ENCODE measurements around the gene HMMR. TPM values are rescaled to one million over a fixed set of nuclear protein-coding genes. Genes with fewer than 3 reads are reported as not detected.
A peak's percentile ranks its signal among the peaks of the same experiment; 100 is the strongest.

The HMMR gene
- total RNA-seq, 4 donors from 2014 or later, result 2.6 to 4.3 (median 3.0) TPM

GRCh38 chr5:163459462-163459818, 992 bp upstream of the HMMR start:
- DNase-seq (ENCODE audit: low spot score in 2 of 2), result no peak
- intact Hi-C loops (cut with DNase I; ENCODE audit: low total_unique reads), result no loop called here
- H3K4me3 ChIP-seq (ENCODE audit: low read depth, poor library complexity, severe bottlenecking), result peak overlapping the region; percentile 58
- WGBS, 2 donors, result 0 to 1% methylated on average over 12 of the region's 12 CpGs
- TF ChIP-seq POLR2A (IDR thresholded peaks at IDR 0.05), result no peak
- no peak for TF ChIP-seq CTCF (IDR thresholded peaks at IDR 0.05)

- TF ChIP-seq CTCF (IDR thresholded peaks at IDR 0.05), result no peak
- peak in 1 of 2 donors; percentile 21 for TF ChIP-seq POLR2A (IDR thresholded peaks at IDR 0.05)
- intact Hi-C loops (cut with DNase I; ENCODE audit: low total_unique reads), result no loop called here
- WGBS, 2 donors, result 1% methylated on average over 55 to 59 of the region's 59 CpGs
- peak; percentile 97 to 98 for DNase-seq (ENCODE audit: low spot score in 2 of 2)
- peak within 1 kb of the TSS; percentile 58 for H3K4me3 ChIP-seq (ENCODE audit: low read depth, poor library complexity, severe bottlenecking)
Measured at GRCh38 chr5:163459819-163460561, 442 bp upstream of the HMMR start, which contains the start of gene NUDCD2. Gene NUDCD2, minus strand, starts transcription at chr5:163460102. Its CDS starts 52 bp downstream, at chr5:163460050.

DNA sequence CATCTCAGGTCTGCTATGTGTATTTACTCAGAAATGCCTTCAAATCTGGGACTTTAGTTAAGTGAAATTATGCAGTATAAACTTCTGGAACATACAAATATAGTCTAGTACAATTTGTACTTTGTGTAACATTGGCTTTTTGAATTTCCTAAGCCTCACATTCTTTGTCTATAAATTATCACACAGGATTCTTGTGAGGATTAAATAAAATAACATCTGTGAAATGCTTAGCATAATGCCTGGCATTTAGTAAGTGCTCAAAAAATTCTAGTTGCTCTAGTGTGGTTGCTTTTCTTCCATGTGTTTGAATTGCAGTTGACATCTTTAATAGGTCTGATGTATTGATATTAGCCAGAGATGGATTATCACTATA, 2.6 kb downstream of the HMMR start:
- no peak for TF ChIP-seq POLR2A (IDR thresholded peaks at IDR 0.05)
- TF ChIP-seq CTCF (IDR thresholded peaks at IDR 0.05), result no peak
- intact Hi-C loops (cut with DNase I; ENCODE audit: low total_unique reads), result no loop called here
- no peak for DNase-seq (ENCODE audit: low spot score in 2 of 2)

GRCh38 chr5:163467682-163468081, 7.2 kb downstream of the HMMR start:
- intact Hi-C loops (cut with DNase I; ENCODE audit: low total_unique reads), result no loop called here
- no peak overlapping the region for H3K4me3 ChIP-seq (ENCODE audit: low read depth, poor library complexity, severe bottlenecking)
- no peak for TF ChIP-seq CTCF (IDR thresholded peaks at IDR 0.05)
- no peak for TF ChIP-seq POLR2A (IDR thresholded peaks at IDR 0.05)
- DNase-seq (ENCODE audit: low spot score in 2 of 2), result no peak
- WGBS, 2 donors, result 57 to 60% methylated on average over 4 of the region's 4 CpGs

More for the DNA sequence above, 2.6 kb downstream of the HMMR start:
- no peak overlapping the region for H3K4me3 ChIP-seq (ENCODE audit: low read depth, poor library complexity, severe bottlenecking)

- TF ChIP-seq CTCF (IDR thresholded peaks at IDR 0.05), result no peak
- no peak for TF ChIP-seq POLR2A (IDR thresholded peaks at IDR 0.05)
- DNase-seq (ENCODE audit: low spot score in 2 of 2), result no peak
- intact Hi-C loops (cut with DNase I; ENCODE audit: low total_unique reads), result no loop called here
- WGBS, 2 donors, result 73 to 91% methylated on average over 3 of the region's 3 CpGs
- H3K4me3 ChIP-seq (ENCODE audit: low read depth, poor library complexity, severe bottlenecking), result no peak overlapping the region
Measured at GRCh38 chr5:163473635-163474243, 13.3 kb downstream of the HMMR start.

Data from lower leg skin (tissue), 4 donors.